ENCODE measurements around the gene DUS4L.

Gene DUS4L

GRCh38 chr7:107622429-107622828, 58.7 kb downstream of the DUS4L start:
- no peak for DNase-seq

DNA sequence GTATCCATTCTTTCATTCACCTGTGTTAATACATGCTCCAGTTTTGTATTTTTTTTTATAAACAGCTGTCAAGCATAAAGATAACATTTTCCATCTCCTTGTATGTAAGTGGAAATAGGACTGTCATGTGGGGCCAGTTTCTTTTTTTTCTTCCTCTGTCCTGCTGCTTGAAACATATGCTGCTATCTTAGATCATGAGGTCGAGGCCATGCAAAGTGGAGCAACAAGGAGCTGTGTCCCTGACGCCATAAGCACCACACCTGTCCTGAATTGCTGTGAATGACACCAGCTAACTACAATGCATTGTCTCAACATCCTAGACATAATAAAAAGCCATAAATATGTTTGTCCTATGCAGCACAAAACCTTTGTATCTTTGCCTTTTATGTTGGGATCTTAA, 59.1 kb downstream of the DUS4L start:
- no peak for DNase-seq

DNA sequence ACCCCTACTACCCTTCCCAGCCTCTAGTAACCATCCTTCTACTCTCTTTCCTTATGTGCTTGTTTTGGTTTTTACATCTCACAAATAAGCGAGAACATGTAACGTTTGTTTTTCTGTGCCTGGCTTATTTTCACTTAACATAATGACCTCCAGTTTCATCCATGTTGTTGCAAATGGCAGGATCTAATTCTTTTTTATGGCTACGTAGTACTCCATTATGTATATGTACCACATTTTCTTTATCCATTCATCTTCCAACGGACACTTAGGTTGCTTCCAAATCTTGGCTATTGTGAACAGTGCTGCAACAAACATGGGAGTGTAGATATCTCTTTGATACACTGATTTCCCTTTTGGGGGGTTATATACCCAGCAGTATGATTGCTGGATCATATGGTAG, 63.2 kb downstream of the DUS4L start:
- DNase-seq, result no peak

Measured in activated CD8-positive, alpha-beta memory T cell treated with anti-CD3 and anti-CD28 coated beads for 24 hours (primary cell).